HCT116 (cell line): ENCODE measurements around the gene SLC27A5.

Source experiments
- CBX3 ChIP-seq: IDR thresholded peaks from 2 replicates; pipeline ENCODE4 v1.6.1; 2012; ENCODE audit warnings: low read depth
- CEBPB ChIP-seq: IDR thresholded peaks from 2 replicates; pipeline ENCODE4 v1.6.1; 2012; ENCODE audit warnings: low read depth
- ELF1 ChIP-seq: IDR thresholded peaks from 2 replicates; pipeline ENCODE4 v1.6.1; 2012; ENCODE audit warnings: low read depth, borderline replicate concordance
- EZH2phosphoT487 ChIP-seq: fragments of 200-600 bp; IDR thresholded peaks from 2 replicates; pipeline ENCODE4 v1.6.1; 2018; ENCODE audit warnings: antibody characterized with exemption, borderline replicate concordance
- POLR2A ChIP-seq: IDR thresholded peaks from 2 replicates; pipeline ENCODE4 v1.7.0; 2011; ENCODE audit warnings: borderline replicate concordance; ENCODE audit not compliant: insufficient read depth, insufficient read length; ENCODE audit errors: extremely low read depth
- POLR2AphosphoS5 ChIP-seq: IDR thresholded peaks from 2 replicates; pipeline ENCODE4 v1.6.1; 2011; ENCODE audit warnings: mild to moderate bottlenecking, low read depth, low read length, moderate library complexity
- RAD21 ChIP-seq: IDR thresholded peaks from 2 replicates; pipeline ENCODE4 v1.6.1; 2012; ENCODE audit warnings: low read depth, mild to moderate bottlenecking
- SIN3A ChIP-seq: IDR thresholded peaks from 2 replicates; pipeline ENCODE4 v1.6.1; 2012; ENCODE audit warnings: low read depth
- SP1 ChIP-seq: IDR thresholded peaks from 2 replicates; pipeline ENCODE4 v1.6.1; 2012; ENCODE audit warnings: low read depth
- SRF ChIP-seq: IDR thresholded peaks from 2 replicates; pipeline ENCODE4 v1.6.1; 2012; ENCODE audit warnings: low read depth
- YY1 ChIP-seq: IDR thresholded peaks from 2 replicates; pipeline ENCODE4 v1.6.1; 2011; ENCODE audit warnings: low read length, low read depth, moderate library complexity, mild to moderate bottlenecking; ENCODE audit not compliant: insufficient replicate concordance; ENCODE audit errors: extremely low read depth
- TF ChIP-seq, protein P1 (sequence below), 3 experiments: fragments of 200-600 bp in 1 of 3; sonication (generic) in 1 of 3; IDR thresholded peaks in 2 of 3; conservative IDR thresholded peaks in 1 of 3; 2 replicates each; pipeline ENCODE4 v1.5.1; 2012 to 2017; ENCODE audit warnings: low read depth in 2 of 3, low read length in 2 of 3, antibody characterized with exemption in 1 of 3, borderline replicate concordance in 1 of 3, control low read depth in 1 of 3, mild to moderate bottlenecking in 1 of 3, mixed read lengths in 1 of 3, mixed run types in 1 of 3, moderate library complexity in 1 of 3; ENCODE audit not compliant: insufficient read depth in 1 of 3
- TF ChIP-seq, protein P2 (sequence below): IDR thresholded peaks from 2 replicates; pipeline ENCODE4 v1.6.1; 2012

GRCh38 chr19:58453743-58454142 lies 58.0 kb downstream of the SLC27A5 start:
- TF ChIP-seq, protein P1, sequence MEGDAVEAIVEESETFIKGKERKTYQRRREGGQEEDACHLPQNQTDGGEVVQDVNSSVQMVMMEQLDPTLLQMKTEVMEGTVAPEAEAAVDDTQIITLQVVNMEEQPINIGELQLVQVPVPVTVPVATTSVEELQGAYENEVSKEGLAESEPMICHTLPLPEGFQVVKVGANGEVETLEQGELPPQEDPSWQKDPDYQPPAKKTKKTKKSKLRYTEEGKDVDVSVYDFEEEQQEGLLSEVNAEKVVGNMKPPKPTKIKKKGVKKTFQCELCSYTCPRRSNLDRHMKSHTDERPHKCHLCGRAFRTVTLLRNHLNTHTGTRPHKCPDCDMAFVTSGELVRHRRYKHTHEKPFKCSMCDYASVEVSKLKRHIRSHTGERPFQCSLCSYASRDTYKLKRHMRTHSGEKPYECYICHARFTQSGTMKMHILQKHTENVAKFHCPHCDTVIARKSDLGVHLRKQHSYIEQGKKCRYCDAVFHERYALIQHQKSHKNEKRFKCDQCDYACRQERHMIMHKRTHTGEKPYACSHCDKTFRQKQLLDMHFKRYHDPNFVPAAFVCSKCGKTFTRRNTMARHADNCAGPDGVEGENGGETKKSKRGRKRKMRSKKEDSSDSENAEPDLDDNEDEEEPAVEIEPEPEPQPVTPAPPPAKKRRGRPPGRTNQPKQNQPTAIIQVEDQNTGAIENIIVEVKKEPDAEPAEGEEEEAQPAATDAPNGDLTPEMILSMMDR (IDR thresholded peaks at IDR 0.05 in 2 of 3, conservative IDR thresholded peaks at IDR 0.05 in 1 of 3; ENCODE audit: borderline replicate concordance in 1 of 3, insufficient read depth in 1 of 3, low read depth in 2 of 3, low read length in 2 of 3), result no peak
- TF ChIP-seq POLR2A (no peak), CEBPB (no peak), SIN3A (no peak), POLR2AphosphoS5 (no peak), YY1 (no peak), SP1 (no peak), EZH2phosphoT487 (no peak), ELF1 (no peak), CBX3 (no peak), SRF (no peak), RAD21 (no peak)
- TF ChIP-seq, protein P2, sequence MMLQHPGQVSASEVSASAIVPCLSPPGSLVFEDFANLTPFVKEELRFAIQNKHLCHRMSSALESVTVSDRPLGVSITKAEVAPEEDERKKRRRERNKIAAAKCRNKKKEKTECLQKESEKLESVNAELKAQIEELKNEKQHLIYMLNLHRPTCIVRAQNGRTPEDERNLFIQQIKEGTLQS, result no peak
